HS-5 (cell line): ENCODE data around the gene CEP78.
"Not testable (repeated sequence)": the region's sequence is repeated elsewhere in the genome, so short reads cannot be mapped to it uniquely, and the experiment has no call there.

Experiments
- DNase-seq: peaks from one replicate; pipeline ENCODE4 v3.0.0-alpha.2; 2012; ENCODE audit warnings: low read depth

The CEP78 gene, protein sequence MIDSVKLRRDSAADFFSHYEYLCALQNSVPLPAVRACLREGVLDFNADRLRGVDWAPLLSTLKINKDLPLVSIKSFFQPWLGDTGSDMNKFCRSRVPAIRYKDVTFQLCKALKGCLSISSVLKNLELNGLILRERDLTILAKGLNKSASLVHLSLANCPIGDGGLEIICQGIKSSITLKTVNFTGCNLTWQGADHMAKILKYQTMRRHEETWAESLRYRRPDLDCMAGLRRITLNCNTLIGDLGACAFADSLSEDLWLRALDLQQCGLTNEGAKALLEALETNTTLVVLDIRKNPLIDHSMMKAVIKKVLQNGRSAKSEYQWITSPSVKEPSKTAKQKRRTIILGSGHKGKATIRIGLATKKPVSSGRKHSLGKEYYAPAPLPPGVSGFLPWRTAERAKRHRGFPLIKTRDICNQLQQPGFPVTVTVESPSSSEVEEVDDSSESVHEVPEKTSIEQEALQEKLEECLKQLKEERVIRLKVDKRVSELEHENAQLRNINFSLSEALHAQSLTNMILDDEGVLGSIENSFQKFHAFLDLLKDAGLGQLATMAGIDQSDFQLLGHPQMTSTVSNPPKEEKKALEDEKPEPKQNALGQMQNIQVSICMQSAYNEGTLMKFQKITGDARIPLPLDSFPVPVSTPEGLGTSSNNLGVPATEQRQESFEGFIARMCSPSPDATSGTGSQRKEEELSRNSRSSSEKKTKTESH

GRCh38 chr9:78235762-78236550 lies at the start of gene CEP78:
CEP78 (plus strand) TSS chr9:78236075; CDS start chr9:78236351, 276 bp downstream.
- DNase-seq: peak; percentile 76

- DNase-seq: no peak
Measured at GRCh38 chr9:78187763-78188484, 48.0 kb upstream of the CEP78 start.

DNA sequence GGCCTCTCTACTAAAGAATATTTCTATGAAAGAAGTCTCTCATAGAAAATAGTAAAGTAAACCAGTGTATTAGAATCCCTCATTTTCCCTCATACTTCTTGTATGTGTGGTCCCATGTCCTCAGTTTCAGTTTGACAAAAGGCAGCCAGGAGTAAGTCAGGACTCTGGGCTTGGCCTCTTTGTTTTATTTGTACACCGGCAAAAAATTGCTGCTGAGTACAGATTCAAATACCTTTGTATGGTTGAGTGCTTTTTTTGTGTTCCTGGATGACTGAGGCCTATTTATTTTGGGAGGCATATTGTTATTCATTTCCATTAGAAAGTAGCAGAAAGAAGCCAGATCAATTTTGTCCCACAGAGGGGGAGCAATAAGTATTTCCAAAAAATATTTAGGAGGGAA lies 47.3 kb upstream of the CEP78 start:
- no peak for DNase-seq

GRCh38 chr9:78189001-78189400 lies 46.9 kb upstream of the CEP78 start:
- no peak for DNase-seq

- DNase-seq: no peak
Measured at GRCh38 chr9:78189461-78189860, 46.4 kb upstream of the CEP78 start.

DNA sequence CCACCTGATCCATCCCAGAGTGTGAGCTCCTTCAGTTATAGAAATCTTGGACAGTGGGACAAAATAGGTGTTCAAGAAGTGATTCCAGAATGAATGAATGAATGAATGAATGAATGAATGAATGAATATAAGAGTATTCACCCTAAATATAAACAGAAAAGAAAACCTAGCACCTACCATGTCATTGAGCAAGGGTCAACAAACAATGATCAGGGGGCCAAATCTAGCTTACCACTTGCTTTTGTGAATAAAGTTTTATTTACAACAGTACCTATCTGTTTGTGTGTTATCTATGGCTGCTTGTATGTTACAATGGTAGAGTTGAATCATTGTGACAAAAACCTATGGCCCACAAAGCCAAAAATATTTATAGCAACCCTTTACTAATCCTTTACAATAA lies 43.9 kb upstream of the CEP78 start:
- DNase-seq: no peak

GRCh38 chr9:78196258-78196657 lies 39.6 kb upstream of the CEP78 start:
- no peak for DNase-seq

DNA sequence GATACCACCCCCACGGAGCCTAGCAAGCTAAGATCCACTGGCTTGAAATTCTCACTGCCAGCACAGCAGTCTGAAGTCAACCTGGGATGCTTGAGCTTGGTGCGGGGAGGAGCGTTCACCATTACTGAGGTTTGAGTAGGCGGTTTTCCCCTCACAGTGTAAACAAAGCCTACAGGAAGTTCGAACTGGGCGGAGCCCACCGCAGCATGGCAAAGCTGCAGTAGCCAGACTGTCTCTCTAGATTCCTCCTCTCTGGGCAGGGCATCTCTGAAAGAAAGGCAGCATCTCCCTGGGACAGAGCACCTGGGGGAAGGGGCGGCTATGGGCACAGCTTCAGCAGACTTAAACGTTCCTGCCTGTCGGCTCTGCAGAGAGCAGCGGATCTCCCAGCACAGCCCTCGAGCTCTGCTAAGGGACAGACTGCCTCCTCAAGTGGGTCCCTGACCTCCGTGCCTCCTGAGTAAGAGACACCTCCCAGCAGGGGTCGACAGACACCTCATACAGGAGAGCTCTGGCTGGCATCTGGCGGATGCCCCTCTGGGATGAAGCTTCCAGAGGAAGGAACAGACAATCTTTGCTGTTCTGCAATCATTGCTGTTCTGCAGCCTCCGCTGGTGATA lies 34.6 kb upstream of the CEP78 start:
- DNase-seq: not testable (repeated sequence)

DNA sequence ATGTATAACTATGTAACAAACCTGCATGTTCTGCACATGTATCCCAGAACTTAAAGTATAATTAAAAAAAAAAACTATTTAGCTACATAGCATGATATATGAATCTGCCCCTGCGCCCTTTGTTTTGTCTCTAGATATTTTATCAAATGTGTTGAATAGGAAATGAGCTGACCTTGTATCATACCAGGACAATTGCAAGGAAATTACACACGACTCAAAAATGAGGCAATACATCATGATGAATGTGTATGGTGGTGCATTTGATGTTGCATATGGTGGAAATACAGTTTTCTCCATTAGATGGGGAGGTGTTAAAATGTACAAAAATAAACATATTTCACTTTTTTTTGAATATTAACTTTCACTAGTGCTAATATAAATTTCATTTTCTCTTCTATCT lies 28.6 kb upstream of the CEP78 start:
- DNase-seq: no peak

GRCh38 chr9:78207901-78208300 lies 28.0 kb upstream of the CEP78 start:
- DNase-seq: no peak

DNA sequence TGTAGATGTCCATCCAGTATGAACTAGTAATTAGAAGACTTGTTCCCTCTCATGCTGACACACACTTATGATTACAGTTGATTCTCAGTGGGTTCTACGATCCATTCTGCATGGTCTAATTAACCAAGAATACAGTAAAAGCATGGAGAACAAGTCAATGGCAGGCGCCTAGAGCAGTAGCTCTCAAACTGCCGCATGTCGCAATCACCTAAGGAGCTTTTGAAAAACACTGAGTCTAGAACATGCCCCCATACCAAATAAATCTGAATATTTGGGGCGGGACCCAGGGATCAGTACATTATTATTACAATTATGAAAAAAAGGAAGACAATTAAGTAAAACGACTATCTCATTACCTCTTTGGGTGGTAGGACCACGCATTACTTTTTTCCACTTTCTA lies 26.7 kb upstream of the CEP78 start:
- DNase-seq: no peak

DNA sequence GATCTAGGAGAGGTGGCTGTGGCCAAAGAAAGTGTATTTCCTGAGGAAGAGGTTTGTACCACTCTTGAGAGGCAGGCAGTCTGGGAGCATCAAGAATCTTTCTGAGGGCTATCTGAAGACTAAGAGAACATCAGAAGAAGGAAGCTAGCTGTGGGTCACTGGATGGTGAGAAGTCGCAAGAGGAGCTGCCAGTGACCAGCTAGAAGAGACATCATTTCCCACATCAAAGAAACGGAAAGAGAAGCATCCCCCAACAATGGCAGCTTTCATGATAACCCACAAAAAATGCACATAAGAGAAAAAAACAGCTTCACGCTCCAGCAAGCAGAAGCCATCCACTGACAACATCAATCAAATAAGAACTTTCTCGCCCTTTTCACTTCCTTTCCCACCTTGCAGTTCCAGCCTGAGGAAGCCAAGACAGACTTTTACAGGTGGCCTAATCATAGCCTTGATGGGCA lies 25.0 kb upstream of the CEP78 start:
- DNase-seq: no peak

DNA sequence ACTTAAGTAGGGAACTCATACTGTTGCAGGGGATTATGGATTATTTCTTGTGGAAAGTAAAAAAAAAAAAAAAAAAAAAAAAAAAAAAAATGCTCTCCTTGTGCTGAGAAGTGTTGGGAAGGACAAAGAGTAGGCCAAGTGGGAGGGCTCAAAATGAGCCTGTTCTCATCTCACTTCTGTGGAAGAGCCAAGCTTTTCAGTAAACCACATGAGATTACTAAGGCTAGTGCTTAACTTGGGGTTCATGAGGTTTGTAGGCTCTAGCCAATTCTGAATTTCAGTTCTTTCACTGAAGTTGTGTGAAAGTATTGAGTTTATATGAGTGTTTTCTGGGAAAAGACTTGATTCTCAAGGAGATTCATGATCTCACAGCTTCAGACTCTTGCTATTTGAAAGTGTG lies 23.0 kb upstream of the CEP78 start:
- DNase-seq: no peak

DNA sequence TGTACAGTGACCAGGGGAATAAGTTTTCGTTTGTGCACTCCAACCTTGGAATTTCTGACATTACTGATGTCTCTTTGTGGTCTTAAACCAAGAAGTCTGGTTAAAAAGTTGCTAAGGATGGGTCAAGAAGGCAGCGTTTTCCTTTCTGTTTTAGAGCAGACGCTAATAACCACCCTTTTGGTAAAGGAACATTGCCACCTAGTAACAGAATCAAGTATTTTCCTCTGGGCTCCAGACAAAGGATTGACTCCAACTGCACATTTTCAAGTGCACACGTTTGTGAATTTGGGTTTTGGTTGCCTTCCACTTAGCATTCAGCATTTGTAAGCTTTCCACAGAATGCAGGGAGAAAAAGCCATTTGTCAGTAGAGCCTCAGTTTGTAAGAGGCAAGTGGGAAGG lies 22.2 kb upstream of the CEP78 start:
- DNase-seq: no peak

DNA sequence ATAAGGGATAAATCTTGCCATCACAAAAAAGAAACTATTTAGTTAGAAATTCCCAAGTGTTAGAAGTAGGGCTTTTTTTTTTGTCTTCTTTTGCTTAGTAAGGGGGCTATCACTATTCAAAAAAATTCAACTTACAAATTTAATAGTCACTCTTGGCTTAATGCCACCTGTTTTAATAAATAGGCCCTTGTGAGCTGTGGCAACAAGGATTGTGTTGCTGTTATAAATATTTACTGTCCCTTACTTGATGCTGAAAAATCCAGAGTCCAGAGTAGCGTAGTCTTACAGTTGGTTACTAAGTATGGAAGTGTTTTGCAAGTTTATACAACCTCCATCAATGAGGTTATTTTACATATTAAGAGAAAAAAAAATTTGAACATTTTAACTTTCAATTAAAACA lies 21.4 kb upstream of the CEP78 start:
- DNase-seq: no peak

- no peak for DNase-seq
Measured at GRCh38 chr9:78215706-78216105, 20.2 kb upstream of the CEP78 start.

GRCh38 chr9:78218890-78219289 lies 17.0 kb upstream of the CEP78 start:
- no peak for DNase-seq

DNA sequence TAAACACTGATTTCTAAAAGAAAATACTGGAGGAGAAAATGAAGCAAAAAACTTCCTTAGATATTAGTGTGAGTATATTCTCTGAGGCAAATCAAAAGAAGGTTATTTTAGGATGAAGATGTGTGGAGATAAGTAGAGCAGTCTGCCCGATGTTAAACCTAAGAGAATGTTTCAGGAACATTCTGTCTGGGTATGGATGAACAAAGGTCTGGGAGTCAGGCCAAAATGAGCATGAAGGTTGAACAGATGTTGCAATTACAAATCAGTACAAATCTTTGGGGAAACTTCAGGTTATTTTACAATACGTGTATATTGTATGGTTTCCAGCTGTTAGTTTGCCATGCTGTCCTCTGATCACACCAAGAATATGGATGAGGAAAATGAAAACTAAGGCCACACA lies 14.4 kb upstream of the CEP78 start:
- no peak for DNase-seq

DNA sequence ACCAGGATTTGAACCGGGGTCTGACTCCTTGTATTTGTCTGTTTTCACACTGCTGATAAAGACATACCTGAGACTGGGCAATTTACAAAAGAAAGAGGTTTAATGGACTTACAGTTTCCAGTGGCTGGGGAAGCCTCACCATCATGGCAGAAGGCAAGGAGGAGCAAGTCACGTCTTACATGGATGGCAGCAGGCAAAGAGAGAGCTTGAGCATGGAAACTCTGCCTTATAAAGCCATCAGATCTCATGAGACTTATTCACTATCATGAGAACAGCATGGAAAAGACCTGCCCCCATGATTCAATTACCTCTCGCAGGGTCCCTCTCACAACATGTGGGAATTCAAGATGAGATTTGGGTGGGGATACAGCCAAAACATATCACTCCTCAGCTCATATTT lies 14.0 kb upstream of the CEP78 start:
- not testable (repeated sequence) for DNase-seq

DNA sequence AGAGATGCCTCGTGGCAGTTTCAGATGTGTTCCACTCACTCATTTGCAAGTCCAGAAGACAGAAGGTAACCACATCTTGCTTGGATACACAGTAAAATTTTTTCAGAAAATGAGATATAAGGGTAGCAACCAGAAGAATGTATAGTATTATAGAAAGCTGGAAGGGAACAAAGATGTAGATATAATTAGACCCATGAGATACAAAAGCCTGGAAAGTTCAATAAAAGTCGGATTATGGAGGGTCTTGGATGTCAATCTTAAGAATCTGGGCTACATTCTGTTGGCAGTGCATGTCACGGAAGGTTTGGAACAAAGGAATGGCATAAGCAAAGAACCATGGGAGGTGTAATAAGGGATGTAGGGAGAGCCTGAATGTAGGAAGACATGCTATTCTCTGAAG lies 5.1 kb upstream of the CEP78 start:
- no peak for DNase-seq

DNA sequence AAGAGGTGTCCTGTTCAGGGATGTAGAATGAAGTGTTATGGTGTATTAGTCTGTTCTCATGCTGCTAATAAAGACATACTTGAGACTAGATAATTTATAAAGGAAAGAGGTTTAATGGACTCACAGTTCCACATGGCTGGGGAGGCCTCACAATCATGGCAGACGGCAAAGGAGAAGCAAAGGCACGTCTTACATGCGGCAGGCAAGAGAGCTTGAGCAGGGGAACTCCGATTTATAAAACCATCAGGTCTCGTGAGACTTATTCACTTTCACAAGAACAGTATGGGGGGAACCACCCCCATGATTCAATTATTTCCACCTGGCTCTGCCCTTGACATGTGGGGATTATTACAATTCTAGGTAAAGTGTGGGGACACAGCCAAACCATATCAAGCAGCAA lies 3.4 kb upstream of the CEP78 start:
- DNase-seq: not testable (repeated sequence)

- DNase-seq: no peak
Measured at GRCh38 chr9:78234810-78235209, 1.1 kb upstream of the CEP78 start.
